Subcutaneous preadipocyte (primary cell): ENCODE data around the gene SPI1. TPM values are rescaled to one million over a fixed set of nuclear protein-coding genes. Genes with fewer than 3 reads are reported as not detected.

Experiments used
- small RNA-seq: library from RNA; depleted of rRNA; stranded (forward); fragments of <200 nt; gene quantifications from one replicate; pipeline ENCODE3, GENCODE V24; 2012
- total RNA-seq: library from RNA; depleted of rRNA; stranded (reverse); fragments of >200 nt; gene quantifications from 2 replicates; pipeline ENCODE4 v1.2.3, GENCODE V29; 2012

SPI1 gene
- not detected in 2 replicates for total RNA-seq

DNA sequence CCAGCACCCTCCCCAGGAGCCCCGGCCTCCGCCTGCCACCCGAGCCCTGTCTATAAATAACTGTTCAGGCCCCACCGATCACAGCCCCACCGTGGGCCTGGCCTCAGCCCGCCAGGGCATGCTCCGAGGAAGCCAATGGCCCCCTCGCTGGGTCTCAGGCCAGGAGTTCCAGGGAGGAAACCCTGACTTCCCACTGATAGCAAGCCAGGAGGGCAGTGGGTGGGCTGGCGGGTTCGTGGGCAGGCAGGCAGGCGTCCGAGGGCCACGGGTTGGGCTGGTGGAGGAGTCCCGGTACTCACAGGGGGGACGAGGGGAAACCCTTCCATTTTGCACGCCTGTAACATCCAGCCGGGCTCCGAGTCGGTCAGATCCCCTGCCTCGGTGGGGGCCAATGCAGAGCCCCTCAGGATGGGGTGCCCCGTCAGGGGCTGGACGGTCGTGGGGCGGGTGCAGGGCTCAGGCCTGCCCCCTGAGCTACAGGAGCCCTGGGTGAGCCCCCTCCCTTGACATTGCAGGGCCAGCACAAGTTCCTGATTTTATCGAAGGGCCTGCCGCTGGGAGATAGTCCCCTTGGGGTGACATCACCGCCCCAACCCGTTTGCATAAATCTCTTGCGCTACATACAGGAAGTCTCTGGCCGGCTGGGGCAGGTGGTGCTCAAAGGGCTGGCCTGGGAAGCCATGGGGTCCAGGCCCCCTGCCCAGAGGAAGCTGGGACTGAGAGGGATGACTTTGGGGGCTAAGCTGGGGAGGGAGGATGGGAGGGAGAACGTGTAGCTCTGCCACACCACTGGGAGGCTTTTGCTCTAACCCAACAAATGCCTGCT lies at the start of gene SPI1:
TSS of gene SPI1 (minus strand) at position 538 of the 826 bp plus-strand sequence. CDS start at position 344, 194 bp downstream.

DNA sequence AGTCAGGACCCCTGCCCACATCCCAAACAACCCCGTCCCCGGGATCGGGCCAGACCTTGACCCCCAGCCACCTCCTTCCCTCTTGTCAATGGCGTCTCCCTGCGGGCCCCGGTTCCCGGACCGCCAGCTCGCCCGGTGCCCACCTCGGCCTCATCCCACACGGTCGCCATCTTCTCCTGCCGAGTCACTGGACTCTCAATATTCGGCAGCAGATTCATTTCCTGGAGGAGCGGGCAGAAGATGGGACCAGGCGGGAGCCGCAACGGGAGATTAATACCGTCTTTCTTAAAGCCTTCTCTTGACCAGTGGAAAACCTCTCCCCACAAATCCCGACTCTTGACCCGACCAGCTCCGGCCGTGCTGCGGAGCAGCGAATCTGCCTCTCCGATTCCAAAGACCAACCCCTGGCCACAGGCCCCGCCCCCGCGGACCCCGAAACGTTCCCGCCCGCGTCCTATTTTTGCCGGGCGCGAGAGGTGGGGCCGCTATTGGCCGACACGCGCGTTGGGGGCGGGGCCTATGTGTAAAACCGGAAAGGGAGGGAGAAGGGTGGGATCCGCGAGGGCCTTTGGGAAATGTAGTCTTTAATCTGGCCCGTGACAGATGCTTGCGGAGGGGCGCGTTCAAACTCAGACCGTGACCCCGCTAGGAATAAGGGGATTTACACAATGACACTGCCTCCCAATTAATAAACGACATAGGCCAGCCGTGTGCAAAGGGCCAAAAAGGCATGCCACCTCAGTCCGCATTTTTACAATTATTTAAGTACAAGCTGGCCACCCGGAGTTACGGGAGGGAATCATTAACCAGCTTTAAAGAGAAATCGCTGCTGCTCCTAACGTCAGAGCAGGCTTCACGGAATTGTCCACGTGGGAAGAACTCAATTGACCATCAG lies 48.0 kb upstream of the SPI1 start, which contains the start of gene PSMC3:
TSS of gene PSMC3 (minus strand) at position 378 of the 895 bp plus-strand sequence. CDS start at position 218, 160 bp downstream.

GRCh38 chr11:47407746-47408590 lies 29.6 kb upstream of the SPI1 start, which contains the start of gene SLC39A13:
Gene SLC39A13 (plus strand): TSS chr11:47408590. CDS start chr11:47410095, 1,505 bp downstream.

GRCh38 chr11:47352556-47352955 lies 25.8 kb downstream of the SPI1 start, which contains the start of gene MYBPC3:
Gene MYBPC3 (minus strand): TSS chr11:47352702. CDS start chr11:47352647, 55 bp downstream.

Small RNA genes lying within 50 kb of the gene (small RNA-seq; reads per million reads assigned to genes)
- not detected for gene MIR4487

Other genes with a start within 250 kb of the SPI1 start
- gene ARFGAP2, start 201.7 kb downstream of the SPI1 start, total RNA-seq, result 94.4 and 122 TPM in 2 replicates
- 9.9 and 14.1 TPM in 2 replicates for gene PACSIN3, start 192.1 kb downstream of the SPI1 start, total RNA-seq
- gene DDB2, start 163.6 kb downstream of the SPI1 start, total RNA-seq, result 38.9 and 44.4 TPM in 2 replicates
- gene ACP2, start 129.7 kb downstream of the SPI1 start, total RNA-seq, result 26.8 and 31.1 TPM in 2 replicates
- 53.3 and 88.2 TPM in 2 replicates for gene NR1H3, start 120.6 kb downstream of the SPI1 start, total RNA-seq
- 10.3 and 20.3 TPM in 2 replicates for gene MADD, start 108.4 kb downstream of the SPI1 start, total RNA-seq
- gene MYBPC3, start 25.8 kb downstream of the SPI1 start, total RNA-seq, result not detected in 2 replicates
- gene SLC39A13, start 30.0 kb upstream of the SPI1 start, total RNA-seq, result 51.4 and 68.4 TPM in 2 replicates
- 138 and 145 TPM in 2 replicates for gene PSMC3, start 47.9 kb upstream of the SPI1 start, total RNA-seq
- 0.20 TPM in 1 of 2 replicates, not detected in the other for gene RAPSN, start 70.6 kb upstream of the SPI1 start, total RNA-seq
- 80.5 and 121 TPM in 2 replicates for gene CELF1, start 174.6 kb upstream of the SPI1 start, total RNA-seq
- gene PTPMT1, start 187.1 kb upstream of the SPI1 start, total RNA-seq, result 42.4 and 50.3 TPM in 2 replicates
- gene KBTBD4, start 200.4 kb upstream of the SPI1 start, total RNA-seq, result 21.7 and 22.9 TPM in 2 replicates
- gene NDUFS3, start 200.5 kb upstream of the SPI1 start, total RNA-seq, result 71.7 and 73.9 TPM in 2 replicates
- gene FAM180B, start 208.1 kb upstream of the SPI1 start, total RNA-seq, result 0.37 TPM in 1 of 2 replicates, not detected in the other
- under 0.01 and 0.20 TPM in 2 replicates for gene C1QTNF4, start 215.9 kb upstream of the SPI1 start, total RNA-seq